GM13977 (cell line): ENCODE results near the gene PABPN1.

Experiments used
- DNase-seq: peaks from one replicate; pipeline ENCODE4 v3.0.0; 2012; ENCODE audit warnings: low spot score
- in situ Hi-C: fragments of 300-500 bp; cut with MboI; formaldehyde crosslinking; loops from one replicate; pipeline ENCODE4 v1.12.0; 2022; ENCODE audit warnings: low sequenced_read_pairs, low pct_unique_long_range_greater_than_20kb, mixed read lengths, inconsistent platforms; ENCODE audit not compliant: unreplicated experiment
- TF ChIP-seq, protein P1 (sequence below): IDR thresholded peaks from 2 replicates; pipeline ENCODE4 v1.5.1; 2012; ENCODE audit warnings: mild to moderate bottlenecking, control low read depth; ENCODE audit not compliant: insufficient read depth; ENCODE audit errors: extremely low read depth, missing control alignments

PABPN1 gene

DNA sequence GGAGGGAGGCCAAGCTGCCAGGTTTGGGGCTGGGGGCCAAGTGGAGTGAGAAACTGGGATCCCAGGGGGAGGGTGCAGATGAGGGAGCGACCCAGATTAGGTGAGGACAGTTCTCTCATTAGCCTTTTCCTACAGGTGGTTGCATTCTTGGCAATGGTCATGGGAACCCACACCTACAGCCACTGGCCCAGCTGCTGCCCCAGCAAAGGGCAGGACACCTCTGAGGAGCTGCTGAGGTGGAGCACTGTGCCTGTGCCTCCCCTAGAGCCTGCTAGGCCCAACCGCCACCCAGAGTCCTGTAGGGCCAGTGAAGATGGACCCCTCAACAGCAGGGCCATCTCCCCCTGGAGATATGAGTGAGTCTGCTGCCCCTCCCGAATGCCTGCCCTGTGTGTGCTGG is 51.8 kb downstream of the PABPN1 start:
- in situ Hi-C loops = no loop called here
- TF ChIP-seq, protein P1, sequence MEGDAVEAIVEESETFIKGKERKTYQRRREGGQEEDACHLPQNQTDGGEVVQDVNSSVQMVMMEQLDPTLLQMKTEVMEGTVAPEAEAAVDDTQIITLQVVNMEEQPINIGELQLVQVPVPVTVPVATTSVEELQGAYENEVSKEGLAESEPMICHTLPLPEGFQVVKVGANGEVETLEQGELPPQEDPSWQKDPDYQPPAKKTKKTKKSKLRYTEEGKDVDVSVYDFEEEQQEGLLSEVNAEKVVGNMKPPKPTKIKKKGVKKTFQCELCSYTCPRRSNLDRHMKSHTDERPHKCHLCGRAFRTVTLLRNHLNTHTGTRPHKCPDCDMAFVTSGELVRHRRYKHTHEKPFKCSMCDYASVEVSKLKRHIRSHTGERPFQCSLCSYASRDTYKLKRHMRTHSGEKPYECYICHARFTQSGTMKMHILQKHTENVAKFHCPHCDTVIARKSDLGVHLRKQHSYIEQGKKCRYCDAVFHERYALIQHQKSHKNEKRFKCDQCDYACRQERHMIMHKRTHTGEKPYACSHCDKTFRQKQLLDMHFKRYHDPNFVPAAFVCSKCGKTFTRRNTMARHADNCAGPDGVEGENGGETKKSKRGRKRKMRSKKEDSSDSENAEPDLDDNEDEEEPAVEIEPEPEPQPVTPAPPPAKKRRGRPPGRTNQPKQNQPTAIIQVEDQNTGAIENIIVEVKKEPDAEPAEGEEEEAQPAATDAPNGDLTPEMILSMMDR = no peak
- no peak for DNase-seq
